Stimulated activated CD8-positive, alpha-beta memory T cell treated with anti-CD3 and anti-CD28 coated beads, Interleukin-7, amount 100 ng/mL, for 1 hour (primary cell): Measurements from ENCODE around the gene PXN.
A peak's percentile ranks its signal among the peaks of the same experiment; 100 is the strongest.
"Not testable (repeated sequence)": the region's sequence is repeated elsewhere in the genome, so short reads cannot be mapped to it uniquely, and the experiment has no call there.

ENCODE experiments used
- DNase-seq, 2 donors: peaks; one replicate each; pipeline ENCODE4 v3.0.0-alpha.2; 2020; ENCODE audit warnings: low read depth in 2 of 2

The PXN gene

GRCh38 chr12:120209851-120210250 lies 55.7 kb downstream of the PXN start:
- no peak for DNase-seq

- no peak for DNase-seq
Observed at GRCh38 chr12:120207227-120207626, 58.3 kb downstream of the PXN start.

GRCh38 chr12:120206781-120207180 lies 58.7 kb downstream of the PXN start:
- DNase-seq: not testable (repeated sequence)

- no peak for DNase-seq
Observed at GRCh38 chr12:120206228-120206627, 59.3 kb downstream of the PXN start.

- no peak for DNase-seq
Observed at GRCh38 chr12:120204171-120204570, 61.4 kb downstream of the PXN start.

- no peak for DNase-seq
Observed at GRCh38 chr12:120200364-120200800, 65.1 kb downstream of the PXN start.

- DNase-seq: no peak
Observed at GRCh38 chr12:120199595-120200306, 65.8 kb downstream of the PXN start.

GRCh38 chr12:120199025-120199424 lies 66.5 kb downstream of the PXN start:
- no peak for DNase-seq

GRCh38 chr12:120197542-120197887 lies 68.0 kb downstream of the PXN start:
- DNase-seq: no peak

- not testable (repeated sequence) for DNase-seq
Observed at GRCh38 chr12:120196817-120197541, 68.6 kb downstream of the PXN start.

GRCh38 chr12:120196363-120196762 lies 69.2 kb downstream of the PXN start:
- no peak for DNase-seq

GRCh38 chr12:120194534-120195395 lies 70.8 kb downstream of the PXN start, which contains the start of gene GCN1:
Gene GCN1, minus strand, starts transcription at chr12:120194715. Its CDS starts 18 bp downstream, at chr12:120194697.
- DNase-seq: peak; percentile 73 to 77

- no peak for DNase-seq
Observed at GRCh38 chr12:120194226-120194533, 71.3 kb downstream of the PXN start.

- not testable (repeated sequence) for DNase-seq
Observed at GRCh38 chr12:120193286-120193685, 72.2 kb downstream of the PXN start.

- DNase-seq: no peak
Observed at GRCh38 chr12:120190985-120191480, 74.5 kb downstream of the PXN start.

- no peak for DNase-seq
Observed at GRCh38 chr12:120190386-120190785, 75.1 kb downstream of the PXN start.

GRCh38 chr12:120186654-120187053 lies 78.9 kb downstream of the PXN start:
- no peak for DNase-seq

- no peak for DNase-seq
Observed at GRCh38 chr12:120183211-120183631, 82.3 kb downstream of the PXN start.

GRCh38 chr12:120181991-120182631 lies 83.4 kb downstream of the PXN start:
- DNase-seq: no peak

- no peak for DNase-seq
Observed at GRCh38 chr12:120180975-120181374, 84.6 kb downstream of the PXN start.

GRCh38 chr12:120175537-120175936 lies 90.0 kb downstream of the PXN start:
- no peak for DNase-seq

GRCh38 chr12:120175062-120175461 lies 90.5 kb downstream of the PXN start:
- no peak for DNase-seq
